C4-2B (cell line): Measurements from ENCODE around the gene TMEM131L.

Experiments used
- ZFX ChIP-seq: fragments of 450-650 bp; IDR thresholded peaks from 2 replicates; pipeline ENCODE4 v1.6.1; 2017
- TF ChIP-seq, protein P1 (sequence below): fragments of 450-650 bp; conservative IDR thresholded peaks from 2 replicates; pipeline ENCODE4 v1.5.1; 2017; ENCODE audit warnings: mild to moderate bottlenecking

GRCh38 chr4:153512162-153512852, 46.1 kb downstream of the TMEM131L start:
- TF ChIP-seq, protein P1, sequence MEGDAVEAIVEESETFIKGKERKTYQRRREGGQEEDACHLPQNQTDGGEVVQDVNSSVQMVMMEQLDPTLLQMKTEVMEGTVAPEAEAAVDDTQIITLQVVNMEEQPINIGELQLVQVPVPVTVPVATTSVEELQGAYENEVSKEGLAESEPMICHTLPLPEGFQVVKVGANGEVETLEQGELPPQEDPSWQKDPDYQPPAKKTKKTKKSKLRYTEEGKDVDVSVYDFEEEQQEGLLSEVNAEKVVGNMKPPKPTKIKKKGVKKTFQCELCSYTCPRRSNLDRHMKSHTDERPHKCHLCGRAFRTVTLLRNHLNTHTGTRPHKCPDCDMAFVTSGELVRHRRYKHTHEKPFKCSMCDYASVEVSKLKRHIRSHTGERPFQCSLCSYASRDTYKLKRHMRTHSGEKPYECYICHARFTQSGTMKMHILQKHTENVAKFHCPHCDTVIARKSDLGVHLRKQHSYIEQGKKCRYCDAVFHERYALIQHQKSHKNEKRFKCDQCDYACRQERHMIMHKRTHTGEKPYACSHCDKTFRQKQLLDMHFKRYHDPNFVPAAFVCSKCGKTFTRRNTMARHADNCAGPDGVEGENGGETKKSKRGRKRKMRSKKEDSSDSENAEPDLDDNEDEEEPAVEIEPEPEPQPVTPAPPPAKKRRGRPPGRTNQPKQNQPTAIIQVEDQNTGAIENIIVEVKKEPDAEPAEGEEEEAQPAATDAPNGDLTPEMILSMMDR: no peak
- TF ChIP-seq ZFX: no peak
